Glomerular visceral epithelial cell (primary cell): ENCODE measurements around the gene ADAD2.

ENCODE experiments used
- DNase-seq: peaks from one replicate; pipeline ENCODE4 v3.0.0-alpha.2; 2016; ENCODE audit errors: extremely low spot score

Gene ADAD2

DNA sequence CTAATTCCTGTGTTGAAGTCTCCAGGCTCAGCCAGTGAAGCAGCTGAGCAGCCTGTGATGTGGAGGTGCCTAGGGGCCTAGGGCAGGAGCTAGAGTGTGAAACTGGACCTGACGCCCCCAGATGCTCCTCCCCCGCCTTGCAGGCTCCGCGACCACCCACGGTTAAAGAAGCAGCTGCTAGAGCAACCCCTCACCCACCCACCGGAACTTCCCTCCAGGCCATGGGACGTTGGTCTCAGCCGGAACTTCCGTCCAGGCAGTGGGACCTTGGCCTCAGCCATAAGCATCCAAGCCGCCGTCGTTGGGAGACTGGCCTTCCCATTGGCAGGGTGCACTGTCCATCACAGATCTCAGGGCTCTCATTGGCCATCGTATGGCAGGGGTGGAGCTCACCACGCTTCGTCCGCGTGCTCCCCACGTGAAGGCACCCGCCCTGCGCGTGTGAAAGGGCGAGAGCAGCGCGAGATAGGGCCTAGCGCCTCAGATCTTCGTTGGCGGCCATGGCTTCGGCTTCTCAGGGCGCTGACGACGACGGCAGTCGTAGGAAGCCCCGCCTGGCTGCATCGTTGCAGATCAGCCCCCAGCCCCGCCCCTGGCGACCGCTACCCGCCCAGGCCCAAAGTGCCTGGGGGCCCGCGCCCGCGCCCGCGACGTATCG is at the start of gene ADAD2:
TSS of gene ADAD2 (plus strand) at position 427 of the 658 bp plus-strand sequence. CDS start at position 501, 74 bp downstream.
- no peak for DNase-seq

DNA sequence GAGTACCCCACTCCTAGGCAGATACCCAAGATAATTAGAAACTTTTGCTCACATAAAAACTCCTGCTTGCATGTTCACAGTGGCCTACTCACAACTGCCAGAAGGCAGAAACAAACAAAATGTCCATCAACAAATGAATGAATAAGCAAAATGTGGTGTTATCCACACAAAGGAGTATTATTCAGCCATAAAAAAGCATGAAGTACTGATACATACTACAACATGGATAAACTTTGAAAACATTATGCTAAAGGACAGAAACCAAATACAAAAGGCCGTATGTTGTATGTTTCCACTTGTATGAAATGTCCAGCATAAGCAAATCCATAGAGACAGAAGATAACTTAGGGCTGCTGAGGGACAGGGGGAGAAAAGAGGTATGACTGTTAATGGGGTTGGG is 47.9 kb upstream of the ADAD2 start:
- no peak for DNase-seq

DNA sequence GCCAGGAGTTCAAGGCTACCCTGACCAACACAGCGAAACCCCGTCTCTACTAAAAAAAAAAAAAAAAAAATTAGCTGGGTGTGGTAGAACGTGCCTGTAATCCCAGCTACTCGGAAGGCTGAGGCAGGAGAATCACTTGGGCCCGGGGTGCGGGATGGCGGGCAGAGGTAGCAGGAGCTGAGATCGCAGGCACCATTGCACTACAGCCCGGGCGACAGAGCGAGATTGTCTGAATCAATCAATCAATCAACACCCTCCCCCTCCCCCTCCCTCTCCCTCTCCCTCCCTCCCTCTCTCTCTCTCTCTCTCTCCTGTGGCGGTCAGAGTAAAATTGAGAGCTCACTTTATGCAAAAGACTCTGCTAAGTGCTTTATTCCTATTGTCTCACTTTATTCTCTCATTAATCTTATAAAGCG is 47.2 kb upstream of the ADAD2 start:
- no peak for DNase-seq

DNA sequence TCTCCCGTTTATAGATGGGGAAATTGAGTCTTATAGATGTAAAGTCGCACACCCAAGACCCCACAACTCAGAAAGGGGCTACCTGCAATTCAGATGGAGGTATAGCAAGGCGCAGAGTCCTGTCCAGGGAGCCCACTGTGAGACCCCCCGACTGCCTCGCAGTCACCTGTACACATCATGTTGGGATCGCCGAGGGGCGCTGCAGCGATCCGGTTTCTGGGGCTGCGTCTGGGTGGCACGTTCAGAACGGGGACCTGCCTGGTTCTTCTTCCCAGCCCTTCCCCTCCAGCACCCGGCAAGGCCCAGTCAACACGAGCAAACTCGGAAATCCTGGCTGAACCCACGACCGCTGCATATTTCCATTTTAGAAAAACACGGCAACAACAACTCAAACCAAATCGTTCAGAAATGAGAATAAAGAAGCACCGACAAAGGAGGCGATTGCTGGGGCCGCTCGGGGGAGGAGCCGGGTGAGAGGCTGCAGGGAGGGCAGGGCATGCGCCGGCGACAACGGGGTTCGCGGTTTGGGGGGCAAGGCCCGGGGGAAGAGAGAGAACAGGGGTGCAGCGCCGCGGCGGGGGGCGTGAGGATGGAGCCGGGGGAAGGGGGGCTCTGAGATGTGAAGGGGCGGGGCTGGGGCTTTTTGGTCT is 46.6 kb upstream of the ADAD2 start:
- DNase-seq = peak; percentile 11

DNA sequence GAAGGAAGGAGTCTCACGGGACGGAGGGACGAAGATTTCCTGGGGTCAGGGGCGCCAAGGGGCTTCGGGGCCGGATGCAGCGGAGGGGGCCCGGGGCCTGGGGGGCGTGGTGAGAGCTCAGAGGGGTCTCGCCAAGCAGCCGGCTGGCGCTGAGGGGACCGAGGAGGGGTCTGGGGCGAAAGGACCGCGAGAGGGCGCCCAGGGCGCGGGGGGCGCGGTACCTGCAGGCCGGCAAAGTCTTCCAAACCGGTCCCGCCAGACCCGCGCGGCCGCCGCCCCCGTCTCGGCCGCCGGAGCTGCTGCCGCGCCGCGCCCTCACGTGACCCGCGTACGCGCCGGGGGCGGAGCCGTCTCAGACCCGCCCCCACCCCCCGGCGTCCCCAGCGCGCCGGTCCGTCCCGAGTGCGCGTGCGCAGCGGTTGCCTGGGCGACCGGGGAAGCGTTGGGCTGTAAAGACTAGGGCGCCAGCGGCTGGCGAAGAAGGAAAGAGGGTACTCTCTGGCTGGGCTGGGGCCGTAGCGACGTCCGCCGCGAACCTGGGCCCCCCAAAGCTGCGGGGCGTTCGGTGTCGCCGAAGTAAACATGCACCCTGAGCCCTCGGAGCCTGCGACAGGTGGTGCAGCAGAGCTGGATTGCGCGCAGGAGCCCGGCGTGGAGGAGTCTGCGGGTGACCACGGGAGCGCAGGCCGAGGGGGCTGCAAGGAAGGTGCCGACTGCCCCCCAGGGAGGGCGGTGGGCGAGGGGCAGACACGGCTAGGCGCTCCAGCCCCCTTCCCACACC is 45.9 kb upstream of the ADAD2 start, which contains the start of the genes DNAAF1 and HSDL1:
TSS of gene DNAAF1 (plus strand) at position 450 of the 781 bp plus-strand sequence. CDS start at position 583, 133 bp downstream.
TSS of gene HSDL1 (minus strand) at position 319 of the 781 bp plus-strand sequence. CDS start 13,856 bp downstream, outside the sequence.
- DNase-seq = peak; percentile 89

DNA sequence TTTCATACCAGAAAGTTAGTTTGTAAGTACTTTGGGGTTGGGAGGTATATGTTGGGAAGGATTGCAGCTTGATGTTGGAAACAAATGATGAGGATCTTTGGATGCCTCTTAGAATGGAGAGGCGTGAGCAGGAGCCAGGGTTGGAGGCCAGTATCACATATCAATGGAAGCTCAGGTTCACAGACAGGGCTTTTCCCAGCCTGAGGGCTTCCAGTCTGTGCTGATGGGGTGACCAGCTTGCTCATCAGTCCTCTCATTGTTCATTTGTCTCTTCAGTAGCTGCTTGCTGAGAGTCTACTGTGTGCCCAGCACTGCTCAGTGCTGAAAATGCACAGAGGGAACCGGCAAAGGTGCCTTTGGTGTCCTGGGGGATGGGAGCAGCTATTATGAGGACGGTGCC is 40.0 kb upstream of the ADAD2 start:
- DNase-seq = no peak

DNA sequence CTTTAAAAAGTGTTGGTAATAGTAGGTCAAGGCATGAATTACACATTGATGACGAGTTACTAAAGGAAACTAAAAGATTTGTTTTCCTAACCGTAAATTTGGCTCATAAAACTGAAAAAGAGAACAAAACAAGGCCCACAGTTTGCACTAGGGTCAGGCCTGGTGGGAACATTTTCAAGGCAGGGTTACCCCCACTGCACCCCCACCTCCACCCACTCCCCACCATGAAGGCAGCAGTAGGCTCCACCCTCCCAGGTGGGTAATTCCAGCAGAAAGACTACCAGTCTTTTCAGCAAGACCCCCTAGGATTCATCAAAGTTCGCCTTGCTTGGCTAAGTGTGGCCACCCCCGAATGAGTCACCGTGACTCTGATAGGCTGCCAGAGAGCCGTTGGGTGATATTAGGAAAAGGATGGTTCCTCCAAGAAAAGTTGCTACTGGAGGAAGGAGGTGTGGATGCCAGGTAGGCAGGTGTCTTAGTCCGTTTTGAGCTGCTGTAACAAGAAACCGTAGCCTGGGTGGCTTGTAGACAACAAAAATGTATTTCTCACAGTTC is 37.2 kb upstream of the ADAD2 start:
- no peak for DNase-seq

DNA sequence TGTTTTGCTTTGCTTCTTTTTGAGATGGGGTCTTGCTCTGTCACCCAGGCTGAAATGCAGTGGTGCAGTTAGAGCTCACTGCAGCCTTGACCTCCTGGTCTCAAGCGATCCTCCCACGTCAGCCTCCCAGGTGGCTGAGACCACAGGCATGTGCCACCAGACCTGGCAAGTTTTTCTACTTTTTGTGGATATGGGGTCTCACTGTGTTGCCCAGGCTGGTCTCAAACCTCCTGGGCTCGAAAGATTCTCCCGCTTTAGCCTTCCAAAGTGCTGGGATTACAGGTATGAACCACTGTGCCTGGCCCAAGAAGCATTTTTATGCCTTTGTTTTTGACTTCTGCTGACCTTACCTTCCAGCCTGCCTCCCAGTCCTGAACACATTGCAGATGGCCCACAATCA is 35.7 kb upstream of the ADAD2 start:
- no peak for DNase-seq

DNA sequence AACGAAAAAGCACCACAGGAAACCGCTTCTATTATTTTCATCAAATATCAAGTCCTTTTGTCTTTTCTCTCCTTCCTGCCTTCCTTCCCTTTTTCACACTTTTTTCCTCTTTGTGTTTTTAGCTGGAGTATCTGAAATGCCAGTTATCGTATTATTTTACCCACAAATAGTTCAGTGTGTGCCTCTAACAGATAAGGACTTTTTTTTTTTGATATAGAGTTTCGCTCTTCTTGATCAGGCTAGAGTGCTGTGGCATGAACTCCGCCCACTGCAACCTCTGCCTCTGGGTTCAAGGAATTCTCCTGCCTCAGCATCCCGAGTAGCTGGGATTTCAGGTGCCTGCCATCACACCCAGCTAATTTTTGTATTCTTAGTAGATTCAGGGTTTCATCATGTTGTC is 35.2 kb upstream of the ADAD2 start:
- DNase-seq = no peak

DNA sequence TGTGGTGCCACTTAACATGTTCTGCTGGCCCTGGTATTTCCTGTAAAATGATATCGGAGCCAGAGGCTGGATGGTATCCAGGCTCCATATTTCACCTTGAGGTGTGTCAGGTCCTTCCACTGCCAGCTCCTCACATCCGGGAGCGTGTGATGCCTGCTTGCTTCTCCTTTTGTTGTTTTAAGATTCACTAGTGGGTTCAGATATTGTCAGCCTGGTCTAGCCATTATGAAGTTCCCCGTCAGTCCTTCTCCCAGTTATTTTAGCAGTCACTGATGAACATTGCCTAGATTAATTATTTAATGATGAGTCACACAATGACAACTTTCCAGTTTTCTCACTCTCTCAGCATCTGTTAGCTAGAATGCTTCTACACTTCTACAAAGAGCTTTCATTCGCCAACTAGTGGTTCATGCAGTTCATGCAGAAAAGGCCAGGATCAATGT is 34.6 kb upstream of the ADAD2 start:
- DNase-seq = peak; percentile 31

DNA sequence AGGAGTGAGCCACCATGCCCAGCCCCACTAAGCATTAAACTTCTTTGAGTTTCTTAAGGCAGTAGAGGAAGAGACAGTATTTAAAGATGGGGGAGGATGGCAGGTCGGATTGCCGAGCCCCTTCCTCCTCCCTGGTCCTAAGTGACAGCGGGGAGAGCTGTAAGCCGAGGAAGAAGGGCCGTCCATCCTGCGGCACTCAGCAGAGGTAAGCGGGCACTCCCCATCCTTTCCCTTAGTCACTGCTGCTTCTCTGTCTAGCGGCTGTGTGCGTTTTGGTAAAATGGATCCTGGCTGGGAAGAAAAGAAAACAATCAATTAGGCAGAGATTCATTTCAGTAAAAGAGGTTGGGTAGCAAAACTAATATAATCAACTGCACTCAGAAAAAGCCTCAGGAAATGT is 31.9 kb upstream of the ADAD2 start:
- no peak for DNase-seq

DNA sequence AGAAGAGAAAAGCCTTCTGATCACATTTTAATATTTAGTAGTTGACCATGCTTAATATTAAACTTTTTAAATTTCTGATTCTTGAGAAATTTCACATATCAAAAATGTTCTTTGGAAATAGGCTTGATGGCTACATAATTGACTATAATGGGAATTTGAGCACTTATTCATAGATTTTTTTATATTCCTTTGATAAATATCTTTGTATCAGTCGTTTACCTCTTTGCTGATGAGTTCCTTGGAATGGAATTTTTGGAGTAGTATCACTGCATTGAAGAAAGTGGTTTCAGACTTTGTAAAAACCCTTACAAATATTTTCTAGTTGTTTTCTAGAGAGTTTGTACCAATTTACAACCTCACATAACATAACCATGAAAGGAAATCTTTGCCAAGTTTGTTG is 31.2 kb upstream of the ADAD2 start:
- no peak for DNase-seq

DNA sequence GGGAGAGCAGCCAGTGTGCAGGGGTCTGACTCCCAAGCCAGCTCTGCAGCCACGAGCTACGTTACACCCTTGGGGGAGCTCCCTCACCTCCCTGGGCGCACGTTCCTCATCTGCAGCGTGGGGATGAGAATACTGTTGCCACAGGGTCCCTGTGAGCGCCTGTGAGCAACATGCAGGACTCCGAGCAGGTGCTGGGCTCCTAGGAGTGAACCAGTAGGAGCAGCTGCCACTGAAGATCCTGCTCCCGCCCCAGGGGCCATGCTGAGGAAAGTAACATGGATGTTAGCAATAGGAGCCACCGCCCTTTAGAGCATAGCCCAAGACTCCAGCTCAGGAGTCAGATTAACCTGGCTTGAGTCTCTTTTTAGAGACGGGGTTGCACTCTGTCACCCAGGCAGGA is 29.9 kb upstream of the ADAD2 start:
- DNase-seq = no peak

DNA sequence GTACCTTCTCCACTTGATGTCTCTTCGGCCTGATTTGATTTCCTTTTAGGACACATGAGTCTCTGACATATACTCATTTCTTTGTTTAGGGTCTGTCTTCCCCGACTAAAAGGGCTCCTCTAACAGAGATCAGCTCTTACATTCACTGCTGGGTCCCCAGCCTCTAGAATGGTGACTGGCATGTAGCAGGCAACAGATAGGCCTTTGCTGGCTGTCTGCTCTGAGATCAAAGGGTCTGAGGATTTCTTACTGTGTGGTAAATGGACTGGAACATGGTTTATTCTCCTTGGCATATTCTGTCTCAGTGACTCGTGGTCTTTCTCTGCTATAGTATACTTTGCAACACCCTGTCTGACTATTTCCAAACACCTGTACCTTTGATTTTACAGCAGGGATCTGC is 29.2 kb upstream of the ADAD2 start:
- DNase-seq = no peak

DNA sequence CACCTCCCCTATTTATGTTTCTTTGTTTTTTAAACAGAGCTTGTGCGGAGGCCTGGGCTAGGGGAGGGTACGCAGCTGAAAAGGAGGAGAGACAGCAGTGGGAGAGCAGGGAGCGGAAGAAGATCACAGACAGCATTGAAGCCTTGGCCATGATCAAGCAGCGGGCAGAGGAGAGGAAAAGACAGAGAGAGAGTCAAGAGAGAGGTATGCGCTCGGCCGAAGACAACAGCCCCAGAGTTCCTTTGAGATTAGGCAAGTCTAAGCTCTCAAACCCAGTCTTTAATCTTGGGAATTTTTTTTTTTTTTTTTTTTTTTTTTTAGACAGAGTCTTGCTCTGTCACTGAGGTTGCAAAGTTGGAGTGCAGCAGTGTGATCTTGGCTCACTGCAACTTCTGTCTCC is 25.2 kb upstream of the ADAD2 start:
- no peak for DNase-seq

DNA sequence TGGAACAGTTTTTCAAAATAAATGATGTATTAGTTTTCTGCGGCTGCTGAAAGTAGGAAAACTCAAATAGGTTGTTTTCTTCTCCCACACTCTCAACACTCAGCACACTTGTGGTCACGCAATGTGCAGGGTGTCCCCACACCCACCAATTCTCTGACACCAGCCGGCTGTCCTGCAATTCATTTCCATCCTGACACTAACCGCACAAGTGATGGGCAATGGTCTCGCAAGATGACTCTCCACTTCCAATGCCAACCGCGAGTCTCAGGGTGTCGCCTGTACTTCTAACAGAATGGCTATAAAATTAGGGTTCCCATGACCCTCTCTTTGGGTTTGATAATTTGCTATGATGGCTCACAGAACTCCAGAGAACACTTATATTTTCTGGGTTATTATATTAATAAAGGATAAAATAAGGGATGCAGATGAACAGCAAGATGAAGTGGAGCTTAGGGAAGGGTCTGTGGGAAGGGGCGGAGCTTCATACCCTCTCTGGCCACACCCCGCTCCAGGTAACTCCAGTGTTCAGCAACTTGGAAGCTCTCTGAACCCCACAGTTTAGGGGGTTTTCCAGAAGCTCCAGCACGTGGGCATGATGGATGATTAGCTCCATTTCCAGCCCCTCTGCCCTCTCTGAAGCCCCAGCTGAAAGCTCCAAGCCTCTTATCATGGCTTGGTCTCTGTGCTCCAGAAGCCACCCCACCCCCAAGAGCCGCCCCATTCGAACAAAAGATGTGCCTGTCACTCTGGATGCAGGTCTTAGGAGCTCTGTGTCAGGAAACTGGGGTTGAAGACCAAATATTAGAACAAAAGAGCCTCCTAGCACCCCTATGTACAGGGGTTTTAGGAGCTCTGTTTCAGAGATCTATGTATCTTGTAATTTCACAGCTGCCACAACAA is 23.9 kb upstream of the ADAD2 start:
- no peak for DNase-seq

DNA sequence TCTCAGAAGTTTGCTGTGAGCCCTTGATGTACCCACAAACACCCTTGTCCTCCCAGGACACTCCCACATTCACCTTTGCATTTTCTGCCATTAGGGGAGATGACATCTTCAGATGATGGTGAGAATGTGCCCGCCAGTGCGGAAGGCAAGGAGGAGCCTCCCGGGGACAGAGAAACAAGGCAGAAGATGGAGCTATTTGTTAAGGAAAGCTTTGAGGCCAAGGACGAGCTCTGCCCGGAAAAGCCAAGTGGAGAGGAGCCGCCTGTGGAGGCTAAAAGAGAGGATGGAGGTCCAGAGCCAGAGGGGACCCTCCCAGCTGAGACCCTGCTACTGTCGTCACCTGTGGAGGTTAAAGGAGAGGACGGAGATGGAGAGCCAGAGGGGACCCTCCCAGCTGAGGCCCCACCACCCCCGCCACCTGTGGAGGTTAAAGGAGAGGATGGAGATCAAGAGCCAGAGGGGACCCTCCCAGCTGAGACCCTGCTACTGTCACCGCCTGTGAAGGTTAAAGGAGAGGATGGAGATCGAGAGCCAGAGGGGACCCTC is 21.1 kb upstream of the ADAD2 start:
- no peak for DNase-seq

DNA sequence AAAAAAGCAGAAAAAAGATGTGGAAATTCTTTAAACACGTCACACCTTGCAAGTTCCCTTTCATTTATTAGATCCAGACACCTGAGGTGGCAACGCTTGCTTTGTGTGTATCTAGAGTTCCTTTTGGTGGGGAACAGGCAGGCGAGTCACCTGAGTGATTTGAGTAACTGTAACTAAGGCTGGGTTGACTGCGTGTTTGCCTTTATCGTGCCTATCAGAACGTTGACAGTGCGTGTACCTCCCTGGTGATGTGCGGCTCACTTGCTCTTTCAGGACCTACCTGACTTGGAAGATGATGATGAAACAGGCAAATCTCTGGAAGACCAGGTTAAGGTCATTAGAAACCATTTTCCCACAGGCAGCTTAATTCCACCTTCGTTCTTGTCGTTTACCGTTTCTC is 16.6 kb upstream of the ADAD2 start:
- DNase-seq = no peak

DNA sequence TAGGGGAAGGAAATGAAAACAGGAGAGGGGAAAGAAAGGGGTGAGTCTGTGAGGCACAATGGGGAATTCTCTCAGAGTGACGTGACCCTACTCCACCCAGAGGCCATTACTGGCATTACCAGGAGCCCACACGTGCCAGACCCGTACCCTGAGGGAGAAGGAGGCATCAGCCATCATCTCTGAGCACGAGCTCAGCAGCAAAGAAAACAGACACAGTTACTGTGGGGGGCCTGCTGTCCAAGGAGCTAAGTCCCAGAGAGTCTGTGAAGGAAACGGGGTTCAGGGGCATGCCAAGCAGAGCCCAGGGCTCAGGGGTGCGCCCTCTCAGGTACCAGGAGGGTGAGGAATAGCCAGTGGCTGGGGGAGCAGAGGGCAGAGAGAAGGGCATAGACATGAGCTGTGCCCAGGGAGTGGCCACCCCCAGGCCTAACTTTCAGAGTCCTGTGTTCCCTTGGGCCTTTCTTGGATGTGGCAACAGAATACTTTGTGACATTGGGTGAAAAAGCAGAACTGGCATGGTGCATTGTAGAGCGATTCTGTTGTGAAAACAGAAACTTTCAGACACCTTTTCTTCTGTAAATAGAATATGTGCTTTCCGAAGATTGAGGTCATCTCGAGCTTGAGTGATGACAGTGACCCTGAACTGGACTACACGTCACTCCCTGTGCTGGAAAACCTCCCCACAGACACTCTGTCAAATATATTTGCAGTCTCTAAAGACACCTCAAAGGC is 15.4 kb upstream of the ADAD2 start:
- DNase-seq = peak; percentile 40
